H1 (cell line): Measurements from ENCODE around the gene MAP2K7. TPM values are rescaled to one million over a fixed set of nuclear protein-coding genes. Genes with fewer than 3 reads are reported as not detected.

Experiments
- CTCF ChIA-PET: fragments of 300-600 bp; sonication (Branson Sonifier 250); formaldehyde crosslinking; loops from one replicate; lab custom pipeline; 2021; ENCODE audit not compliant: partially characterized antibody; lab: Charles Lee
- POLR2A ChIA-PET: fragments of 300-600 bp; sonication (Branson Sonifier 250); formaldehyde crosslinking; loops from one replicate; lab custom pipeline; 2021; ENCODE audit warnings: inconsistent platforms; ENCODE audit not compliant: partially characterized antibody; lab: Charles Lee
- DNase-seq, 2 experiments: peaks; one replicate each; pipeline versions ENCODE4 v3.0.0 to v3.0.0-alpha.2; 2010 to 2022; ENCODE audit warnings: low spot score in 2 of 2, low read depth in 1 of 2, mixed read lengths in 1 of 2
- FAIRE-seq: peaks from 2 replicates; lab custom pipeline; 2011; peaks lifted over from hg19 to GRCh38; lab: Jason Lieb, UNC
- H2AFZ ChIP-seq: 2 replicates; pipeline ENCODE4 v1.8.1; 2012; ENCODE audit warnings: low read length, inconsistent platforms
- H2AK5ac ChIP-seq: 2 replicates; pipeline ENCODE4 v1.6.1; 2013; ENCODE audit warnings: low read depth, low read length
- H2BK120ac ChIP-seq: replicated peaks from 2 replicates; pipeline ENCODE3; 2013; ENCODE audit warnings: low read depth, low read length, inconsistent platforms
- H2BK12ac ChIP-seq: 2 replicates; pipeline ENCODE4 v1.6.1; 2013; ENCODE audit warnings: low read depth, low read length
- H2BK15ac ChIP-seq: 2 replicates; pipeline ENCODE4 v1.6.1; 2013; ENCODE audit warnings: low read length
- H2BK20ac ChIP-seq: 2 replicates; pipeline ENCODE4 v1.6.1; 2013; ENCODE audit warnings: low read length
- H2BK5ac ChIP-seq: 2 replicates; pipeline ENCODE4 v1.6.1; 2013; ENCODE audit warnings: low read depth, low read length
- H3K14ac ChIP-seq: 2 replicates; pipeline ENCODE4 v1.6.1; 2013; ENCODE audit warnings: inconsistent platforms; ENCODE audit not compliant: insufficient read length
- H3K18ac ChIP-seq: 2 replicates; pipeline ENCODE4 v1.6.1; 2013; ENCODE audit warnings: low read length; ENCODE audit errors: extremely low read depth
- H3K23ac ChIP-seq: 2 replicates; pipeline ENCODE4 v1.6.1; 2013; ENCODE audit warnings: inconsistent platforms; ENCODE audit not compliant: insufficient read length
- H3K23me2 ChIP-seq: 2 replicates; pipeline ENCODE4 v1.6.1; 2013; ENCODE audit warnings: low read depth, low read length
- H3K27ac ChIP-seq: 2 replicates; pipeline ENCODE4 v1.6.1; 2011; ENCODE audit warnings: low read depth, low read length, inconsistent platforms
- H3K27me3 ChIP-seq, 4 experiments: replicated peaks in 1 of 4; 1 replicate in 1 of 4; 2 replicates in 3 of 4; pipeline versions ENCODE4 v1.6.1 to v1.8.1; 2011 to 2013; ENCODE audit warnings: low read length in 3 of 4, mild to moderate bottlenecking in 3 of 4, inconsistent platforms in 2 of 4, mixed read lengths in 2 of 4, moderate library complexity in 1 of 4; ENCODE audit not compliant: control insufficient read depth in 3 of 4, insufficient read depth in 3 of 4; ENCODE audit errors: extremely low read depth in 1 of 4
- H3K36me3 ChIP-seq, 4 experiments: 2 replicates each; pipeline versions ENCODE4 v1.6.1 to v1.8.1; 2011 to 2013; ENCODE audit warnings: mild to moderate bottlenecking in 4 of 4, low read length in 3 of 4, moderate library complexity in 2 of 4, control low read depth in 1 of 4, inconsistent platforms in 1 of 4; ENCODE audit not compliant: insufficient read depth in 4 of 4, control insufficient read depth in 2 of 4
- H3K4ac ChIP-seq: replicated peaks from 2 replicates; pipeline ENCODE3; 2013; ENCODE audit warnings: low read length, low read depth, mixed read lengths, inconsistent platforms; ENCODE audit not compliant: insufficient read length
- H3K4me1 ChIP-seq, 4 experiments: replicated peaks in 1 of 4; 1 replicate in 1 of 4; 2 replicates in 3 of 4; pipeline versions ENCODE4 v1.6.1 to v1.8.1; 2011 to 2013; ENCODE audit warnings: low read length in 3 of 4, inconsistent platforms in 2 of 4, mixed read lengths in 1 of 4; ENCODE audit not compliant: insufficient read depth in 4 of 4, control insufficient read depth in 3 of 4
- H3K4me2 ChIP-seq, 2 experiments: 2 replicates each; pipeline versions ENCODE4 v1.6.1 to v1.8.1; 2011 to 2013; ENCODE audit warnings: low read depth in 2 of 2, low read length in 2 of 2, control low read depth in 1 of 2, inconsistent platforms in 1 of 2, mild to moderate bottlenecking in 1 of 2; ENCODE audit not compliant: insufficient read depth in 1 of 2
- H3K4me3 ChIP-seq, 4 experiments: fragments of 200-600, 300-600 bp in 1 of 4; sonication (generic), shearing (Covaris generic), sonication (Bioruptor Twin) in 1 of 4; 2 replicates each; pipeline versions ENCODE4 v1.5.1 to v1.8.1; 2011 to 2016; ENCODE audit warnings: low read length in 4 of 4, low read depth in 3 of 4, control low read depth in 2 of 4, inconsistent platforms in 2 of 4, mild to moderate bottlenecking in 2 of 4, mixed read lengths in 1 of 4, moderate library complexity in 1 of 4; ENCODE audit not compliant: insufficient read depth in 2 of 4; ENCODE audit errors: extremely low read depth in 1 of 4
- H3K56ac ChIP-seq: replicated peaks from 2 replicates; pipeline ENCODE3; 2013; ENCODE audit warnings: low read depth, mild to moderate bottlenecking, mixed read lengths, low read length, inconsistent platforms; ENCODE audit not compliant: insufficient read length
- H3K79me1 ChIP-seq: 2 replicates; pipeline ENCODE4 v1.6.1; 2013; ENCODE audit warnings: low read depth, low read length, control low read depth
- H3K79me2 ChIP-seq, 2 experiments: 2 replicates each; pipeline versions ENCODE4 v1.6.1 to v1.8.1; 2012 to 2013; ENCODE audit warnings: low read length in 2 of 2, mild to moderate bottlenecking in 2 of 2, inconsistent platforms in 1 of 2; ENCODE audit not compliant: insufficient read depth in 2 of 2, control insufficient read depth in 1 of 2
- H3K9ac ChIP-seq, 4 experiments: replicated peaks in 1 of 4; 1 replicate in 1 of 4; 2 replicates in 3 of 4; pipeline versions ENCODE4 v1.6.1 to v1.8.1; 2011 to 2013; ENCODE audit warnings: low read depth in 3 of 4, low read length in 3 of 4, control low read depth in 2 of 4, mild to moderate bottlenecking in 2 of 4, moderate library complexity in 2 of 4, inconsistent platforms in 1 of 4; ENCODE audit errors: extremely low read depth in 1 of 4
- H3K9me3 ChIP-seq, 2 experiments: 2 replicates each; pipeline versions ENCODE4 v1.6.1 to v1.8.1; 2012 to 2013; ENCODE audit warnings: mild to moderate bottlenecking in 2 of 2, moderate library complexity in 2 of 2, control low read depth in 1 of 2, inconsistent platforms in 1 of 2, low read depth in 1 of 2, low read length in 1 of 2, mixed read lengths in 1 of 2; ENCODE audit not compliant: insufficient read depth in 2 of 2
- H4K20me1 ChIP-seq, 2 experiments: replicated peaks in 1 of 2; 2 replicates each; pipeline versions ENCODE3 to v1.8.1; 2011 to 2013; ENCODE audit warnings: inconsistent platforms in 2 of 2, low read length in 2 of 2, mild to moderate bottlenecking in 1 of 2; ENCODE audit not compliant: insufficient read depth in 2 of 2, control insufficient read depth in 1 of 2
- H4K5ac ChIP-seq: 2 replicates; pipeline ENCODE4 v1.6.1; 2013; ENCODE audit warnings: low read length, low read depth, mixed read lengths, inconsistent platforms; ENCODE audit not compliant: insufficient read length
- H4K8ac ChIP-seq: 2 replicates; pipeline ENCODE4 v1.8.0; 2013; ENCODE audit warnings: mild to moderate bottlenecking, moderate library complexity, low read length, inconsistent platforms; ENCODE audit not compliant: insufficient read depth; ENCODE audit errors: extremely low read depth
- H4K91ac ChIP-seq: replicated peaks from 2 replicates; pipeline ENCODE3; 2013; ENCODE audit warnings: low read length, mixed read lengths, inconsistent platforms; ENCODE audit not compliant: insufficient read length
- JUND ChIP-seq: IDR thresholded peaks from 2 replicates; pipeline ENCODE4 v1.6.1; 2011; ENCODE audit warnings: mild to moderate bottlenecking, improper control_type of control experiment, low read length
- SP1 ChIP-seq: IDR thresholded peaks from 2 replicates; pipeline ENCODE4 v1.6.1; 2011; ENCODE audit warnings: low read depth, low read length
- SUZ12 ChIP-seq: fragments of 200-600 bp; sonication (generic); IDR thresholded peaks from 2 replicates; pipeline ENCODE4 v1.6.1; 2012; ENCODE audit warnings: mild to moderate bottlenecking, inconsistent platforms, low read length, moderate library complexity, mixed read lengths
- WGBS, 2 experiments: shearing (Covaris generic) in 1 of 2; methylation state at CpG; one replicate each; pipeline versions ENCODE4 v1.1.6 to v1.1.7; 2013 to 2015; ENCODE audit warnings: low lambda C conversion rate in 2 of 2, mixed read lengths in 2 of 2, inconsistent platforms in 1 of 2, low coverage in 1 of 2, missing lambda C conversion rate in 1 of 2; ENCODE audit not compliant: insufficient replicate concordance in 2 of 2, insufficient coverage in 1 of 2, insufficient read length in 1 of 2; ENCODE audit errors: extremely low coverage in 1 of 2, missing lambda C conversion rate in 1 of 2; 5-methylcytosine and 5-hydroxymethylcytosine counted together
- polyA plus RNA-seq, 7 experiments: library from polyadenylated mRNA; depleted of rRNA in 3 of 7; stranded (reverse) in 5 of 7; unstranded in 2 of 7; fragments of >200 nt in 5 of 7; fragments of 200-250 nt in 2 of 7; gene quantifications; 1 replicate in 5 of 7; 2 replicates in 1 of 7; 4 replicates in 1 of 7; pipeline versions ENCODE4 v1.2.1 to v1.2.3, GENCODE V29; 2011 to 2013; ENCODE audit warnings: missing spikeins in 2 of 7, mixed read lengths in 2 of 7
- total RNA-seq: library from RNA; stranded (reverse); fragmentation: NEBNext Ultra II Directional; extraction: Animal tissue kit (Norgen Biotek cat#: 25700); gene quantifications from 2 replicates; pipeline ENCODE4 v1.2.1, GENCODE V29; 2021

MAP2K7 gene
- total and polyA plus RNA-seq, 2 of the 8 experiments (the other 6 are each of a cell fraction or from before 2014, with no cell fraction given), result 8.9 to 38.3 TPM

- CTCF ChIA-PET, result interaction anchor here (0.7 to 2.1 kb wide), 22 partner anchors 8 to 315 kb away, joined by 3 to 22 read pairs (median 6); partner anchors contain the start of genes MAP2K7, SNAPC2, TGFBR3L and TIMM44
- Histone ChIP-seq H4K8ac (peak overlapping the region; percentile 79; the same call in 1 of the 2 replicates), H2AK5ac (no peak overlapping the region), H2BK15ac (no peak overlapping the region), H3K14ac (no peak overlapping the region), H3K79me2 (no peaks in the 10 kb centered on the region), H3K4ac (no peak overlapping the region), H3K36me3 (no peaks in the 10 kb centered on the region), H2BK120ac (no peak overlapping the region), H3K56ac (no peak overlapping the region), H2BK5ac (no peak overlapping the region), H3K23me2 (peaks cover 14% of the 10 kb centered on the region), H2AFZ (no peak overlapping the region), H3K23ac (no peak overlapping the region), H2BK20ac (no peak overlapping the region), H4K5ac (no peak overlapping the region), H3K4me3 (peak overlapping the region; percentile 25 to 61 (median 42)), H3K4me1 (peaks cover 0 to 24% (median 14%) of the 10 kb centered on the region in 4 experiments; a peak in 5 of 7 replicates), H3K18ac (no peak overlapping the region; the same call in 1 of the 2 replicates), H3K9ac (no peak overlapping the region), H4K20me1 (peaks cover 4 to 6% of the 10 kb centered on the region in 2 experiments), H3K9me3 (no peaks in the 10 kb centered on the region), H3K27me3 (peaks cover 0 to 28% (median 17%) of the 10 kb centered on the region in 4 experiments; a peak in 5 of 7 replicates)
- FAIRE-seq, result no peak
- TF ChIP-seq SP1 (peak; percentile 49; the same call in 1 of the 2 replicates), SUZ12 (no peak), JUND (no peak)
- TF ChIP-seq, all 59 proteins: peak for 1
- Histone ChIP-seq H4K91ac (no peak overlapping the region), H3K79me1 (no peaks in the 10 kb centered on the region; the same call in 1 of the 2 replicates), H2BK12ac (no peak overlapping the region), H3K27ac (no peak overlapping the region), H3K4me2 (peak overlapping the region; percentile 75 to 86)
- POLR2A ChIA-PET, result interaction anchor here (1.4 to 10.5 kb wide), 8 partner anchors 11 to 60 kb away, joined by 3 to 106 read pairs (median 6); partner anchors contain the start of genes MAP2K7, SNAPC2 and TGFBR3L
- 3% methylated on average over 21 of the region's 47 CpGs; no CpG with 5 or more reads in 1 of the 2 experiments for WGBS, 2 experiments
- DNase-seq, result peak in 1 of 2 experiments; percentile 98
Measured at GRCh38 chr19:7869453-7869909, 34.2 kb upstream of the MAP2K7 start.
